Measurements from ENCODE around the gene FKBP8.

DNA sequence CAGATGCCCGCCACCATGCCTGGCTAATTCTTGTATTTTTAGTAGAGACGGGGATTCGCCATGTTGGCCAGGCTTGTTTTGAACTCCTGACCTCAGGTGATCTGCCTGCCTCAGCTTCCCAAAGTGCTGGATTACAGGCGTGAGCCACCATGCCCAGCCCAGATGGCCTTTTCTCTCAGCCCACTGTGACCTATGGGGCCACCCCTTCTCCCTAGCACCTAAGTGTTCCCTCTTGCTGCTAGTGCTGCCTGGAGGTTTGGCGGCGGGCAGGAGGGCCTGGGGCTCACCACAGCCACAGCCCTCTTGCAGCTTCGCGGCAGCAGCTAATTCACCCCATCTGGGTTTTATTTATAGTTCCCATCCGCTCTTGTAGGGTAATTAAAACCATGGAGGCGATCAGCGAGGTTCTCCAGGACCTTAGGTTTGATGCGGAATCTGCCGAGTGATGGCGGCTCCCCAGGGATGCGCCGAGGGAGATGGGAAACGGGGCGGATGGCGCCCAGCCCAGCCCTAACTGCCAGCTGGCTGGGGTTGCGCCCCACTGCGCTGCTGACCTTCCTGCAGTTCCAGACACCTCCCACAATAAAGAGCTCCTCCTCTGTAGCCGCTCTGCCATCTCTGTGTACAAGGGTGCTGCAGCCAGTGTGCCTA is 48.5 kb upstream of the FKBP8 start:
- TF ChIP-seq, protein P1, sequence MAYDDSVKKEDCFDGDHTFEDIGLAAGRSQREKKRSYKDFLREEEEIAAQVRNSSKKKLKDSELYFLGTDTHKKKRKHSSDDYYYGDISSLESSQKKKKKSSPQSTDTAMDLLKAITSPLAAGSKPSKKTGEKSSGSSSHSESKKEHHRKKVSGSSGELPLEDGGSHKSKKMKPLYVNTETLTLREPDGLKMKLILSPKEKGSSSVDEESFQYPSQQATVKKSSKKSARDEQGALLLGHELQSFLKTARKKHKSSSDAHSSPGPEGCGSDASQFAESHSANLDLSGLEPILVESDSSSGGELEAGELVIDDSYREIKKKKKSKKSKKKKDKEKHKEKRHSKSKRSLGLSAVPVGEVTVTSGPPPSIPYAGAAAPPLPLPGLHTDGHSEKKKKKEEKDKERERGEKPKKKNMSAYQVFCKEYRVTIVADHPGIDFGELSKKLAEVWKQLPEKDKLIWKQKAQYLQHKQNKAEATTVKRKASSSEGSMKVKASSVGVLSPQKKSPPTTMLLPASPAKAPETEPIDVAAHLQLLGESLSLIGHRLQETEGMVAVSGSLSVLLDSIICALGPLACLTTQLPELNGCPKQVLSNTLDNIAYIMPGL (CRISPR knock-in tag; IDR thresholded peaks at IDR 0.05): no peak
- TF ChIP-seq, protein P2, sequence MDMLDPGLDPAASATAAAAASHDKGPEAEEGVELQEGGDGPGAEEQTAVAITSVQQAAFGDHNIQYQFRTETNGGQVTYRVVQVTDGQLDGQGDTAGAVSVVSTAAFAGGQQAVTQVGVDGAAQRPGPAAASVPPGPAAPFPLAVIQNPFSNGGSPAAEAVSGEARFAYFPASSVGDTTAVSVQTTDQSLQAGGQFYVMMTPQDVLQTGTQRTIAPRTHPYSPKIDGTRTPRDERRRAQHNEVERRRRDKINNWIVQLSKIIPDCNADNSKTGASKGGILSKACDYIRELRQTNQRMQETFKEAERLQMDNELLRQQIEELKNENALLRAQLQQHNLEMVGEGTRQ (CRISPR knock-in tag; IDR thresholded peaks at IDR 0.05): no peak
- TF ChIP-seq, protein P3, sequence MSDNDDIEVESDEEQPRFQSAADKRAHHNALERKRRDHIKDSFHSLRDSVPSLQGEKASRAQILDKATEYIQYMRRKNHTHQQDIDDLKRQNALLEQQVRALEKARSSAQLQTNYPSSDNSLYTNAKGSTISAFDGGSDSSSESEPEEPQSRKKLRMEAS (CRISPR knock-in tag; IDR thresholded peaks at IDR 0.05): no peak
- TF ChIP-seq, protein P4, sequence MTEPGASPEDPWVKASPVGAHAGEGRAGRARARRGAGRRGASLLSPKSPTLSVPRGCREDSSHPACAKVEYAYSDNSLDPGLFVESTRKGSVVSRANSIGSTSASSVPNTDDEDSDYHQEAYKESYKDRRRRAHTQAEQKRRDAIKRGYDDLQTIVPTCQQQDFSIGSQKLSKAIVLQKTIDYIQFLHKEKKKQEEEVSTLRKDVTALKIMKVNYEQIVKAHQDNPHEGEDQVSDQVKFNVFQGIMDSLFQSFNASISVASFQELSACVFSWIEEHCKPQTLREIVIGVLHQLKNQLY (CRISPR knock-in tag; IDR thresholded peaks at IDR 0.05): no peak
- TF ChIP-seq, protein P5, sequence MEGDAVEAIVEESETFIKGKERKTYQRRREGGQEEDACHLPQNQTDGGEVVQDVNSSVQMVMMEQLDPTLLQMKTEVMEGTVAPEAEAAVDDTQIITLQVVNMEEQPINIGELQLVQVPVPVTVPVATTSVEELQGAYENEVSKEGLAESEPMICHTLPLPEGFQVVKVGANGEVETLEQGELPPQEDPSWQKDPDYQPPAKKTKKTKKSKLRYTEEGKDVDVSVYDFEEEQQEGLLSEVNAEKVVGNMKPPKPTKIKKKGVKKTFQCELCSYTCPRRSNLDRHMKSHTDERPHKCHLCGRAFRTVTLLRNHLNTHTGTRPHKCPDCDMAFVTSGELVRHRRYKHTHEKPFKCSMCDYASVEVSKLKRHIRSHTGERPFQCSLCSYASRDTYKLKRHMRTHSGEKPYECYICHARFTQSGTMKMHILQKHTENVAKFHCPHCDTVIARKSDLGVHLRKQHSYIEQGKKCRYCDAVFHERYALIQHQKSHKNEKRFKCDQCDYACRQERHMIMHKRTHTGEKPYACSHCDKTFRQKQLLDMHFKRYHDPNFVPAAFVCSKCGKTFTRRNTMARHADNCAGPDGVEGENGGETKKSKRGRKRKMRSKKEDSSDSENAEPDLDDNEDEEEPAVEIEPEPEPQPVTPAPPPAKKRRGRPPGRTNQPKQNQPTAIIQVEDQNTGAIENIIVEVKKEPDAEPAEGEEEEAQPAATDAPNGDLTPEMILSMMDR (IDR thresholded peaks at IDR 0.05): no peak
- TF ChIP-seq, protein P6, sequence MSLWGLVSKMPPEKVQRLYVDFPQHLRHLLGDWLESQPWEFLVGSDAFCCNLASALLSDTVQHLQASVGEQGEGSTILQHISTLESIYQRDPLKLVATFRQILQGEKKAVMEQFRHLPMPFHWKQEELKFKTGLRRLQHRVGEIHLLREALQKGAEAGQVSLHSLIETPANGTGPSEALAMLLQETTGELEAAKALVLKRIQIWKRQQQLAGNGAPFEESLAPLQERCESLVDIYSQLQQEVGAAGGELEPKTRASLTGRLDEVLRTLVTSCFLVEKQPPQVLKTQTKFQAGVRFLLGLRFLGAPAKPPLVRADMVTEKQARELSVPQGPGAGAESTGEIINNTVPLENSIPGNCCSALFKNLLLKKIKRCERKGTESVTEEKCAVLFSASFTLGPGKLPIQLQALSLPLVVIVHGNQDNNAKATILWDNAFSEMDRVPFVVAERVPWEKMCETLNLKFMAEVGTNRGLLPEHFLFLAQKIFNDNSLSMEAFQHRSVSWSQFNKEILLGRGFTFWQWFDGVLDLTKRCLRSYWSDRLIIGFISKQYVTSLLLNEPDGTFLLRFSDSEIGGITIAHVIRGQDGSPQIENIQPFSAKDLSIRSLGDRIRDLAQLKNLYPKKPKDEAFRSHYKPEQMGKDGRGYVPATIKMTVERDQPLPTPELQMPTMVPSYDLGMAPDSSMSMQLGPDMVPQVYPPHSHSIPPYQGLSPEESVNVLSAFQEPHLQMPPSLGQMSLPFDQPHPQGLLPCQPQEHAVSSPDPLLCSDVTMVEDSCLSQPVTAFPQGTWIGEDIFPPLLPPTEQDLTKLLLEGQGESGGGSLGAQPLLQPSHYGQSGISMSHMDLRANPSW (CRISPR knock-in tag; conservative IDR thresholded peaks at IDR 0.05; ENCODE audit: low read depth): no peak
- TF ChIP-seq TEAD4 (CRISPR knock-in tag; IDR thresholded peaks at IDR 0.05) (no peak), NFYB (CRISPR knock-in tag; conservative IDR thresholded peaks at IDR 0.05; ENCODE audit: low read depth) (no peak), FOXJ3 (CRISPR knock-in tag; IDR thresholded peaks at IDR 0.05; ENCODE audit: borderline replicate concordance) (no peak)
- TF ChIP-seq, protein P7, sequence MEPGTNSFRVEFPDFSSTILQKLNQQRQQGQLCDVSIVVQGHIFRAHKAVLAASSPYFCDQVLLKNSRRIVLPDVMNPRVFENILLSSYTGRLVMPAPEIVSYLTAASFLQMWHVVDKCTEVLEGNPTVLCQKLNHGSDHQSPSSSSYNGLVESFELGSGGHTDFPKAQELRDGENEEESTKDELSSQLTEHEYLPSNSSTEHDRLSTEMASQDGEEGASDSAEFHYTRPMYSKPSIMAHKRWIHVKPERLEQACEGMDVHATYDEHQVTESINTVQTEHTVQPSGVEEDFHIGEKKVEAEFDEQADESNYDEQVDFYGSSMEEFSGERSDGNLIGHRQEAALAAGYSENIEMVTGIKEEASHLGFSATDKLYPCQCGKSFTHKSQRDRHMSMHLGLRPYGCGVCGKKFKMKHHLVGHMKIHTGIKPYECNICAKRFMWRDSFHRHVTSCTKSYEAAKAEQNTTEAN (CRISPR knock-in tag; IDR thresholded peaks at IDR 0.05): no peak

All from WTC11 (cell line).